GM19099 (cell line): Measurements from ENCODE around the gene LRIT2.

Experiments
- POLR2A ChIP-seq: IDR thresholded peaks from 3 replicates; pipeline ENCODE4 v1.6.1; 2011; ENCODE audit warnings: low read depth; ENCODE audit not compliant: insufficient read length; ENCODE audit errors: extremely low read depth

LRIT2 gene

GRCh38 chr10:84225427-84226173, at the start of gene LRIT2:
Gene LRIT2, minus strand, starts transcription at chr10:84225544. Its CDS starts 24 bp downstream, at chr10:84225520.
- no peak for TF ChIP-seq POLR2A

- TF ChIP-seq POLR2A, result no peak
Observed at GRCh38 chr10:84270708-84271107, 45.4 kb upstream of the LRIT2 start.

- no peak for TF ChIP-seq POLR2A
Observed at GRCh38 chr10:84269773-84270172, 44.4 kb upstream of the LRIT2 start.

- TF ChIP-seq POLR2A, result no peak
Observed at GRCh38 chr10:84269162-84269561, 43.8 kb upstream of the LRIT2 start.

GRCh38 chr10:84267503-84268126, 42.3 kb upstream of the LRIT2 start:
- TF ChIP-seq POLR2A, result no peak

- TF ChIP-seq POLR2A, result no peak
Observed at GRCh38 chr10:84265418-84265817, 40.1 kb upstream of the LRIT2 start.

- TF ChIP-seq POLR2A, result no peak
Observed at GRCh38 chr10:84264611-84265141, 39.3 kb upstream of the LRIT2 start.

- no peak for TF ChIP-seq POLR2A
Observed at GRCh38 chr10:84263716-84264115, 38.4 kb upstream of the LRIT2 start.

- TF ChIP-seq POLR2A, result no peak
Observed at GRCh38 chr10:84262190-84262956, 37.0 kb upstream of the LRIT2 start.

GRCh38 chr10:84261236-84261915, 36.0 kb upstream of the LRIT2 start:
- TF ChIP-seq POLR2A, result no peak

- no peak for TF ChIP-seq POLR2A
Observed at GRCh38 chr10:84258034-84258695, 32.8 kb upstream of the LRIT2 start.

- TF ChIP-seq POLR2A, result no peak
Observed at GRCh38 chr10:84257343-84258020, 32.1 kb upstream of the LRIT2 start.

- no peak for TF ChIP-seq POLR2A
Observed at GRCh38 chr10:84256510-84257342, 31.4 kb upstream of the LRIT2 start.
